ENCODE data around the gene RHBDD2.

GRCh38 chr7:75836798-75837197 is 42.0 kb upstream of the RHBDD2 start:
- TF ChIP-seq, protein P1, sequence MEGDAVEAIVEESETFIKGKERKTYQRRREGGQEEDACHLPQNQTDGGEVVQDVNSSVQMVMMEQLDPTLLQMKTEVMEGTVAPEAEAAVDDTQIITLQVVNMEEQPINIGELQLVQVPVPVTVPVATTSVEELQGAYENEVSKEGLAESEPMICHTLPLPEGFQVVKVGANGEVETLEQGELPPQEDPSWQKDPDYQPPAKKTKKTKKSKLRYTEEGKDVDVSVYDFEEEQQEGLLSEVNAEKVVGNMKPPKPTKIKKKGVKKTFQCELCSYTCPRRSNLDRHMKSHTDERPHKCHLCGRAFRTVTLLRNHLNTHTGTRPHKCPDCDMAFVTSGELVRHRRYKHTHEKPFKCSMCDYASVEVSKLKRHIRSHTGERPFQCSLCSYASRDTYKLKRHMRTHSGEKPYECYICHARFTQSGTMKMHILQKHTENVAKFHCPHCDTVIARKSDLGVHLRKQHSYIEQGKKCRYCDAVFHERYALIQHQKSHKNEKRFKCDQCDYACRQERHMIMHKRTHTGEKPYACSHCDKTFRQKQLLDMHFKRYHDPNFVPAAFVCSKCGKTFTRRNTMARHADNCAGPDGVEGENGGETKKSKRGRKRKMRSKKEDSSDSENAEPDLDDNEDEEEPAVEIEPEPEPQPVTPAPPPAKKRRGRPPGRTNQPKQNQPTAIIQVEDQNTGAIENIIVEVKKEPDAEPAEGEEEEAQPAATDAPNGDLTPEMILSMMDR (IDR thresholded peaks at IDR 0.05 in 4 of 5, conservative IDR thresholded peaks at IDR 0.05 in 1 of 5): no peak
- no peak for TF ChIP-seq POLR2A (IDR thresholded peaks at IDR 0.05)

Measured in gastrocnemius medialis (tissue), 4 donors.